ENCODE data around the gene SORCS1.
A peak's percentile ranks its signal among the peaks of the same experiment; 100 is the strongest.

The SORCS1 gene

DNA sequence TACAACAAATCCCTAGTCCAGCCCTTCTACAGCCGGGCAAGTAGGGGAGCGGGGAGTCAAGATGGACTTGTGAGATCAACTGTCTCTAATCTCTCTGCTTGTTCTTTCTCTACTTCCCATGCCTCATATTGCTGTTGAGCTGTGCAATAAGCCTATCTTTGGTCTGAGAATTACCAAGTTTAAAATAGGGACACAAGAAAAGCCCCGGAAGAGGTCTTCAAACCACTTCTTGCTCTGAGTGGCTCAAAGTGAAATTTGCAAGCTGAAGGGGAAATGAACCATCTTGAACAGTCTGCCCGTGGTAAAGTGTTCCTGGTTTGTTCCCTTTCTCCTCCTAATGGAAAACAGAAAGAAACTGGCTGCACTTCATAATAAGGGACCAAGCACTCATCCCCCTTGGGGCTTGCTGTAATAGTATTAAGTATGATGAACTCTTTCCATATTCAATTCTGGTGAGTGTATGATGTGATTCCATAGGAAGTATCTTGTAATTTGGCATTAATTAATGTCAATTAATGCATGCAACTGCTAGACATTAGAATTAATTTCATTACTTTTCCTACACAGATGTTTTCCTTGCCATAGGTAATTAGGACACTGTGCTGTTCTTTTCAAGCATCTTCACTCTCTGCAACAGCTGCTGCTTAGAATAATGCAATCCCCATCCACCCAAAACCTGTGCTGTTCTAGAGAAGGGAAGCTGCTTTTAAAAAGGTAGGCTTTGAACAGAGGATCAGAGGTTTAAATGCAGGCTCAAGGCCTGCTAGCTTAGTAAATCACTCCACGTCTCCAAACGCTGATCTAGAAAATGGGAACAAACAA lies 449.6 kb downstream of the SORCS1 start:
- no peak for DNase-seq

DNA sequence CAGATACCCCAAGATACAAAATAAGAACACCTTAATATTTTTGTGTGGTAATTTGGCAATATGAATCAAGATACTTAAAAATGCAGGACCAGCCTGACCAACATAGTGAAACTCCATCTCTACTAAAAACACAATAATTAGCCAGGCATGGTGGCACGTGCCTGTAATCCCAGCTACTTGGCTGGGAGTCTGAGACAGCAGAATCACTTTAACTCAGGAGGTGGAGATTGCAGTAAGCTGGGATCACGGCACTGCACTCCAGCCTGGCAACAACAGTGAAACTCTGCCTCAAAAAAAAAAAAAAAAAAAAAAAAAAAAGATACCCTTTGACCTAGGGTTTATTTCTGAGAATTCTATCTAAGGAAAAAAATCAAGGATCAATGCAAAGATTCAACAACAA lies 450.7 kb downstream of the SORCS1 start:
- no peak for DNase-seq

GRCh38 chr10:106712988-106713387 lies 451.5 kb downstream of the SORCS1 start:
- DNase-seq: no peak

DNA sequence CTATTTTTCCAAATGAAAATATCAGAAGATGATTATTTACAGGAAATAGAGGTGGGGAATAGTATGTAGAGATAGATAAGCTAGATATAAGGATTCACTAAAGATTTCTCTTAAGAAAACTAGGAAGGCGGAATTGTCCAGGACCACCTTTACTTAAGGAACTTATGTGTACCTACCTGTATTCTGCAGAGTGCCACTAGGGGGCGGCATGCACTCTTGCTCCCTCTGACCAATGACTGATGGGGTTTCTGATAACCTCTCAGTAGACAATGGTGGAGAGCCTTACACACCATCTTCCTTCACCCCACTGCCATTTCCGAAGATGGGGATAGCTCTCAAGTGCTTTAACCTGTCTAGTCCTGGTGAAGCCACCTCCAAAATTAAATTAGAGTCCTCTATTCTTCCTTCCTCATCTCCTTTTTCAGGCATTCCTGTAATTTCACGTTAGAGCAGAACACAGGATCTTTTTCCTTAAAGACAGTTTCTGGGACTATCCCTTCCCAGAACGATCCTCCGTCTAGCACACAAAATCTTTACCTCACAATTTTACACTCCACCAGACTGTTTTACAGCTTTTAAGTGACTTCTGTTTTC lies 453.1 kb downstream of the SORCS1 start:
- DNase-seq: peak; percentile 74

- DNase-seq: no peak
Observed at GRCh38 chr10:106708506-106708905, 456.0 kb downstream of the SORCS1 start.

DNA sequence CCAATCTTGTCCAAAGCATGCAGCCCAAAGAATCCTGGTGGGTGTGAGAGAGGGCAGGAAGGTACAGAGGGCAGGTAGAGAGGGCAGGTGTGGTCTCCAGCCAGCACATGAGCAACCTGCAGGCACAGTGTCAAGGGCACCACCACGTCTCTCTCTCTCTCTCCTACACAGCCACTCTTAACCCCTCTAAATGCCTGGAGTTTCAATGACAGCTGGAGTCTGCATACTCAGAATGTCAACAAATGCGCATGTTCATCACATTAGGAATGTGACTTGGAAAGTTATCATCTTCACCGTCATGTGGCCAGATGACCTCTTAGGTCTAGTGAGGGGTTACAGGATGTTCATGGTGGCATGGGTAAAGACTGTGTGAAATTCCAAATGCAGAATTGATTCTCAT lies 456.8 kb downstream of the SORCS1 start:
- no peak for DNase-seq

- DNase-seq: no peak
Observed at GRCh38 chr10:106706127-106706526, 458.4 kb downstream of the SORCS1 start.

GRCh38 chr10:106705681-106706100 lies 458.8 kb downstream of the SORCS1 start:
- peak; percentile 72 for DNase-seq

GRCh38 chr10:106696239-106696638 lies 468.3 kb downstream of the SORCS1 start:
- no peak for DNase-seq

DNA sequence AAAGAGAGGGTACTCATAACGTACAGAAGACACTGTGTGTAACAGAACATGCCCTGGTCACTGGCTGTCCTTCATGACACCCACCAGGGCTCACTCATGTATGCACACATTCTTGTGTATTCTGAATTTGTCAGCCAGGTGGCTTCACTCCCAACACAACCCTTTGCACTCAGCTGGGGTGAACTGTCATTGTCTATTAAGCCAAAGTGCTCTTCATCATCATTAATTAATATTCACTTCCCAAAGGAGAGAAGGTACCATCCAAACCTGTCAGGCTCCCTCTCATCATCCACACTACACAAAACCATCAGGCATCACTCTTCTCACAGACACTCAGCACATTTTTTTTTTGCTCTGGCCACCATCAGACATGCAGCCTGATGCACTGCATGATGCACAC lies 469.8 kb downstream of the SORCS1 start:
- no peak for DNase-seq

DNA sequence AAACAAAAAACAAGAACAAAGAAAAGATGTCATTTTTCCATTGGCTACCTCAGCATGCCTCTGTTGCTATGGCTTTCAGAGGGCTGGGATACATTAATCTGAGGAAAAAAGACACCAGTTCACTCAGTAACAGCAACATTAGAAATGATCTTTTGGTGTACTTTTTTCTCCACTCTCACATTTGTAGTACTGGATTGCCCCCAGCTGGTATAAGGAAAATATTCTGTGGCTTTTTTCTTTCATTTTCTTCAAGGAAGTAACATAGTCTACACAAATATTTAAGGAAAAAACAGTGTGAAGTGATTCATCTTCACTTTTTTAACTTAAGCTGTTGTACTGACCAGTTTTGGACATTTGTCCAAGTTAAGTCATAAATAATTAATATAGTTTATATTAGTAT lies 482.3 kb downstream of the SORCS1 start:
- no peak for DNase-seq

- no peak for DNase-seq
Observed at GRCh38 chr10:106680061-106680460, 484.4 kb downstream of the SORCS1 start.

DNA sequence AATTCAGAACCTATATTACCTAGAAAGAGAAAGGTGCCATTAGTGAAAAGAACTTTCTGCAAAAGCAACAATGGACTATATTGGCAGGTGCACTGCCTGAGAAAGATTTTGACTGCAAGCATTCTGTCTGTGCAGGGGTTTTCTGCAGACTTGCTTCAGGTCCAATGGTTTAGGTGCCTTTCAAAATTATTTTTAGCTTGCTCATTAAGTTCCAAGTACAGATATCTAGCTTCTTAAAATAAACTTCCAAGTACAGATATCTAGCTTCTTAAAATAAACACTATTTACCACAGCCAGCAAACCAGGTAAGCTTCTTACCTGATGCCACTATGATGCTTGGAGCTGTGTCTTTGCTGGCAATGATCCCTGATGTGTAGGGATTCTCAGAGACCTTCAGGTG lies 485.2 kb downstream of the SORCS1 start:
- DNase-seq: no peak

- no peak for DNase-seq
Observed at GRCh38 chr10:106672517-106673175, 491.9 kb downstream of the SORCS1 start.

- no peak for DNase-seq
Observed at GRCh38 chr10:106661767-106662140, 502.8 kb downstream of the SORCS1 start.

DNA sequence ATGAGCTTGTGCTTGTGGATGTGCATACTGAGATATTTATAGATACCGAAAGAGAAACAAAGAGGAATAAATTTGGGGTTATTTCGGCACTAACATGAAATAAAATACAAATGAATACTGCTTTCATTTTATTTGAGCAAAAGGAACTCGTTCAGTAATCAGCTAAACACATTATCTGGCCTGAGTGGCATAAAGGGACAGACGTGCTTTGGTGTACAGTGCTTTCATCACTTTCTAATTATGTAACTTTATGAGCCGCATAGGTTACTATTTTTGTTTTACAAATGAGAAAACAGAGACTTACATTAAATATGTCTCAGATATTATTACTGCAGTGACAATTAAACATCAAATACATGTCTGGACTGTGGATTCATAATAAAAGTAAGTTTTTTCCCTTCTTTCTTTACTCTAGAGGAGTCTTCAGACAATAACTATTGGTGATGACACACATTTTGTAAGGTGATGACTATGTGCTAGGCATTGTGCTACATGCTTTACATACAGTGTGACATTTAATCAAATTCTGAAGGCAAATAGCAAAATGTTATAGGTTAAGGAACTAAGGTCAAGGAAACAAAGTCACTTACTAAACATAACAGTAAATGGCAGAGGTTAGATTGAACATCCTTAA lies 503.3 kb downstream of the SORCS1 start:
- DNase-seq: no peak

- DNase-seq: no peak
Observed at GRCh38 chr10:106660550-106660949, 504.0 kb downstream of the SORCS1 start.

DNA sequence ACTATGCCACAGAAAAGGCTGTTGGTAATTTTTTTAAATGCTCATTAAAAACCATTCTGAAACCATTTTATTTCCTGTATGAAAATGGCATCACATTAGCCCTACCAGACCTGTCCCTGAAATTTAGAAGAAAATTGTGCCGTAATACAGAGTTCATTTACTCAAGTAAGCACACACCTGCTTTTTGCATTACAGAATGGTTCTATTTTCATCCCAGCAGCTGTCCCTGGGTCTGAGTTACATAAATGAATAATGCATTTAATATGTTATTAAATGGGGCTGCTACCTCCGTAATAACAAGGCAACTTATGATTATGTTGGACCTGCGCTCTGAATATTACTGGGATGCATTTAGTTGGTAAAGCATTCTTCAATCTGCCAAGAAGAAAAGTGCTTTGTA lies 508.9 kb downstream of the SORCS1 start:
- DNase-seq: no peak

GRCh38 chr10:106655165-106655564 lies 509.3 kb downstream of the SORCS1 start:
- DNase-seq: no peak

DNA sequence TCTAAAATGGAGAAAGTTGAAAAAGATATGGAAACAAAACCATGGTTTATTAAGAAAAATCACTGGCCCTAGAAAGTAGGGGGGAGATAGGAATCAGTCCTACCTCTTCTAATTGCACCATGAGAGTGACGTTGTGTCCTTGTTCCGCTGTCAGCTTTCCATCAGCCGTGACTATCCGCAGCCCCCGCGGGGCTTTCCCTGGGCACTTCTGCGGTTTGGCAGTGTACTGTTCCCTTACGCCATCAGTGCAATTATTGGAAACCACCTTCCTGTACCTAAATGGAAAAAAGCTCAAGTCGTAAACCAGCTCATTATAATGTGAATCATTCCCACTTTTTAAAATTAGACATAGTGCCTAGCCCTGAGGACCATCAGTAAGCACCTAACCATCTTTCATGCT lies 512.2 kb downstream of the SORCS1 start:
- DNase-seq: no peak

- no peak for DNase-seq
Observed at GRCh38 chr10:106648534-106649481, 515.7 kb downstream of the SORCS1 start.

GRCh38 chr10:106643473-106643872 lies 521.0 kb downstream of the SORCS1 start:
- DNase-seq: no peak

GRCh38 chr10:106637873-106638272 lies 526.6 kb downstream of the SORCS1 start:
- no peak for DNase-seq
